Stomach (tissue), 9 donors: ENCODE results near the gene MASP2. TPM values are rescaled to one million over a fixed set of nuclear protein-coding genes. Genes with fewer than 3 reads are reported as not detected.

Source experiments
- DNase-seq, 2 donors: peaks; one replicate each; pipeline versions ENCODE4 v3.0.0 to v3.0.0-alpha.2; 2013 to 2019
- H3K27ac ChIP-seq, 5 donors: fragments of 200-600 bp in 4 of 5; sonication (generic) in 4 of 5; one replicate each; pipeline ENCODE4 v1.5.1; 2013 to 2019; ENCODE audit warnings: mild to moderate bottlenecking in 1 of 5, moderate library complexity in 1 of 5
- H3K27me3 ChIP-seq, 3 donors: fragments of 200-600 bp; sonication (generic); one replicate each; pipeline ENCODE4 v1.5.1; 2017 to 2019; ENCODE audit warnings: mixed run types in 1 of 3
- H3K36me3 ChIP-seq, 4 donors: fragments of 200-600 bp; sonication (generic); 1 replicate in 3 of 4; 2 replicates in 1 of 4; pipeline ENCODE4 v1.5.1; 2016 to 2019
- H3K4me1 ChIP-seq, 4 donors: fragments of 200-600 bp; sonication (generic); one replicate each; pipeline ENCODE4 v1.5.1; 2016 to 2019
- H3K4me3 ChIP-seq, 4 donors: fragments of 200-600 bp; sonication (generic) in 3 of 4; one replicate each; pipeline ENCODE4 v1.5.1; 2016 to 2019; ENCODE audit warnings: mild to moderate bottlenecking in 1 of 4
- H3K9me3 ChIP-seq, 4 donors: fragments of 200-600 bp; sonication (generic); one replicate each; pipeline ENCODE4 v1.5.1; 2016 to 2019
- EP300 ChIP-seq: sonication (generic); formaldehyde crosslinking; IDR thresholded peaks from one replicate; pipeline ENCODE4 v1.6.1; 2017; ENCODE audit warnings: antibody characterized with exemption
- POLR2A ChIP-seq, 4 donors: fragments of 450-650 bp; IDR thresholded peaks; one replicate each; pipeline ENCODE4 v1.6.1; 2016; ENCODE audit warnings: antibody characterized with exemption in 4 of 4, control low read depth in 2 of 4, mild to moderate bottlenecking in 1 of 4, moderate library complexity in 1 of 4
- POLR2AphosphoS5 ChIP-seq, 3 donors: sonication (generic); formaldehyde crosslinking; IDR thresholded peaks; one replicate each; pipeline ENCODE4 v1.6.1; 2016; ENCODE audit warnings: antibody characterized with exemption in 3 of 3
- WGBS, 5 donors: extraction: QIAGEN DNeasy Blood & Tissue Kit in 3 of 5; methylation state at CpG; one replicate each; pipeline versions ENCODE4 v1.1.5 to v1.1.7; 2013 to 2018; 5-methylcytosine and 5-hydroxymethylcytosine counted together
- intact Hi-C: fragments of 100-400 bp; cut with DNase I; formaldehyde crosslinking; loops from one replicate; pipeline ENCODE4 v1.15.1; 2023; ENCODE audit warnings: low total_unique reads
- polyA plus RNA-seq, 3 donors: library from polyadenylated mRNA; stranded (reverse); fragments of 200-250 nt; gene quantifications; one replicate each; pipeline ENCODE4 v1.2.3, GENCODE V29; 2013
- total RNA-seq, 5 donors: library from RNA; depleted of rRNA; stranded (reverse); fragments of >200 nt; gene quantifications; one replicate each; pipeline versions ENCODE4 v1.1.0 to v1.2.3, GENCODE V29; 2014 to 2016
- TF ChIP-seq, protein P1 (sequence below), 7 experiments: fragments of 450-650 bp in 4 of 7; fragments of 200-600 bp in 3 of 7; sonication (generic) in 3 of 7; IDR thresholded peaks; one replicate each; pipeline ENCODE4 v1.5.1; 2016 to 2019; ENCODE audit warnings: antibody characterized with exemption in 7 of 7, control low read depth in 2 of 7, mild to moderate bottlenecking in 1 of 7
- donor health status: healthy with polysubstance abuse.
- donor health status: Bipolar disorder and iron deficiency.
- donor health status: healthy.

MASP2 gene
- total and polyA plus RNA-seq, 8 donors, result not detected

DNA sequence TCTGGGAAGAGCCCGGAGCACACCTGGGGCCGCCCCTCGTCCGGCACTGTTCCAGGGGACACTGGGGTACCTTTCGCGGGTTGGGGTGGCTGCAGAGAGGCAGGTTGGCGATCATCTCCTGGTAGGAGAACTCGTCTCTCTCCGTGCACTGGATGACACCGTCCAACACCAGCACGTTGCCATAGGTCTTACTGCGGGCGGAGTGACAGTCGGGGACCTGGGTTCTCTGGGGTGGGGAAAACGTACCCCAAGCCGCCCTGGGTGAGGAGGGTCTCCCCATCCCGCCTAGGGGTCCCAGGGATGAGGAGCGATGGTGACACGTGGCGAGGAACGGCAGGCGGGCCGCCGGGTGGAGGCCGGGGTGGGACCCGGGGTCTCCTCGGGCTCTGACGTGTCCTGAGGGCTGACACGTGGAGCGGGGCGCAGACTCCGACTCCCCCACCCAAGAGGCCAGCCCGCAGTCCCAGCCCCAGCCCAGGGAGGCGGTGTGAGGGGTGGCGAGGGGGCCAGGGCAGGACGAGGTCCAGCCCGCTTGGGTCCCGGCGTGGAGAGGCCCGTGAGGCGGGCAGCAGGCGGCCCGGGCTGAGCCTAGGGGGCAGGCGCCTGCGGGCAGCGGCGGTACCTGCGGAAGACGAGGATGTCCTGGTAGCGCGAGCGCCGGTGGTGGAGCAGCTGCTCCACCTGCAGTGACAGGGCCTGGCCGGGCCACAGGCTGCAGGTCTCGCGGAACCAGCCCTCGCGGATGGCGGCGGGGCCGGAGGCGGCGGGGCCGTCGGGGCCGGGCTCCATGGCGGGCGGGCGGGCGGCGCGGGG, 12.3 kb upstream of the MASP2 start:
- Histone ChIP-seq H3K27ac (peak overlapping the region; percentile 12 to 84 (median 67)), H3K4me1 (peaks cover 11 to 34% (median 24%) of the 10 kb centered on the region in 4 donors), H3K27me3 (no peaks in the 10 kb centered on the region), H3K4me3 (peak overlapping the region; percentile 88 to 99 (median 96)), H3K9me3 (no peaks in the 10 kb centered on the region), H3K36me3 (peaks cover 17 to 56% (median 53%) of the 10 kb centered on the region in 4 donors)
- intact Hi-C loops, result no loop called here
- TF ChIP-seq POLR2AphosphoS5 (IDR thresholded peaks at IDR 0.05) (no peak), POLR2A (IDR thresholded peaks at IDR 0.05) (no peak), EP300 (no peak)
- TF ChIP-seq, protein P1, sequence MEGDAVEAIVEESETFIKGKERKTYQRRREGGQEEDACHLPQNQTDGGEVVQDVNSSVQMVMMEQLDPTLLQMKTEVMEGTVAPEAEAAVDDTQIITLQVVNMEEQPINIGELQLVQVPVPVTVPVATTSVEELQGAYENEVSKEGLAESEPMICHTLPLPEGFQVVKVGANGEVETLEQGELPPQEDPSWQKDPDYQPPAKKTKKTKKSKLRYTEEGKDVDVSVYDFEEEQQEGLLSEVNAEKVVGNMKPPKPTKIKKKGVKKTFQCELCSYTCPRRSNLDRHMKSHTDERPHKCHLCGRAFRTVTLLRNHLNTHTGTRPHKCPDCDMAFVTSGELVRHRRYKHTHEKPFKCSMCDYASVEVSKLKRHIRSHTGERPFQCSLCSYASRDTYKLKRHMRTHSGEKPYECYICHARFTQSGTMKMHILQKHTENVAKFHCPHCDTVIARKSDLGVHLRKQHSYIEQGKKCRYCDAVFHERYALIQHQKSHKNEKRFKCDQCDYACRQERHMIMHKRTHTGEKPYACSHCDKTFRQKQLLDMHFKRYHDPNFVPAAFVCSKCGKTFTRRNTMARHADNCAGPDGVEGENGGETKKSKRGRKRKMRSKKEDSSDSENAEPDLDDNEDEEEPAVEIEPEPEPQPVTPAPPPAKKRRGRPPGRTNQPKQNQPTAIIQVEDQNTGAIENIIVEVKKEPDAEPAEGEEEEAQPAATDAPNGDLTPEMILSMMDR (IDR thresholded peaks at IDR 0.05), result no peak
- no peak for DNase-seq
- 1 to 3% (median 1%) methylated on average over 19 to 72 of the region's 72 CpGs for WGBS, 5 donors

DNA sequence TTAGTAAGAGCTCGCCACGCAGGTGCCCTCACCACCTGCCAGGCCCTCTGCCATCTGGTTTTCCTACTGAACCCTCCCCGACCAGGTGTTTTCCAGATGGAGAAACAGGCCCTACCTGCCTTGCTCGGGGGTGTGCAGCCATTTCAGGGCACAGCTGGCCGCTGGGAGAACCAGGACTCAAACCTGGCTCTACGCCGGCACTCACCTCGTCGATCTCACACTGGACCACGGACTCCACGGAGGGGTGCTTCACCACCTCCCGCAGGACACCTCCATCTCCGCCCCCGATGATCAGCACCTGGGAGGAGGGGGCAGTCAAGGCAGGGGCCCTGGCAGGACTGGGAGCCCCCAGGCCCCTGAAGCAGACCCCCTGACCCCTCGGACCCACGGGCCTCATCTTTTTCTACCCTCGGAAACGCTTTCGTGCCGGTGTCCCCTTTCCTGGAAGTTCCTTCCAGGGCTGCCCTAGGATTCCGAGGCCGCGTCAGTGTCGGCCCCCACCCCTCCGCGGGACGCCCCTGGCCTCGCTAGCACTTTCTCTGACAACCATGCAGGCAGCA, 11.6 kb upstream of the MASP2 start:
- Histone ChIP-seq H3K4me3 (peak overlapping the region; percentile 88 to 99 (median 96)), H3K27me3 (peaks cover 0 to 2% (median 0%) of the 10 kb centered on the region in 3 donors), H3K27ac (peak overlapping the region in 2 of 5 donors; percentile 75 to 84), H3K9me3 (no peaks in the 10 kb centered on the region), H3K4me1 (peaks cover 11 to 34% (median 24%) of the 10 kb centered on the region in 4 donors), H3K36me3 (peaks cover 19 to 54% (median 50%) of the 10 kb centered on the region in 4 donors)
- 27 to 44% (median 37%) methylated on average over 20 to 28 of the region's 28 CpGs for WGBS, 5 donors
- peak; percentile 29 to 40 for DNase-seq
- TF ChIP-seq POLR2A (IDR thresholded peaks at IDR 0.05), result no peak
- TF ChIP-seq EP300, result no peak
- TF ChIP-seq POLR2AphosphoS5 (IDR thresholded peaks at IDR 0.05), result no peak
- TF ChIP-seq, protein P1 (IDR thresholded peaks at IDR 0.05), result no peak
- intact Hi-C loops, result no loop called here

DNA sequence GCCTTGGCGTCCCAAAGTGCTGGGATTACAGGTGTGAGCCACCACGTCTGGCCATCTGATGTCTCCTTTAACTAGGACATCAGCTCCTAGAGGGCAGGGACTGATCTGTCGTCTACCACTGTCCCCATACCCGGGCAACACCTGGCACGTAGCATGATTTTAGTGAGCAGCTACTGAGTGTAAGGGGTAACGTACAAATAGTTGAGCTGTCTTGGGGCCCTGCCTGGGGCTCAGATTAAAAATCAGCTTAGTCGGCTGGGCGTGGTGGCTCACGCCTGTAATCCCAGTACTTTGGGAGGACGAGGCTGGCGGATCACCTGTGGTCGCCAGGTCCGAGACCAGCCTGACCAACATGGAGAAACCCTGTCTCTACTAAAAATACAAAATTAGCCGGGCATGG, 11.0 kb upstream of the MASP2 start:
- H3K27me3 ChIP-seq, result peaks cover 0 to 8% (median 0%) of the 10 kb centered on the region in 3 donors
- DNase-seq, result no peak
- no peak overlapping the region for H3K4me3 ChIP-seq
- WGBS, 5 donors, result 92 to 96% (median 95%) methylated on average over 13 to 14 of the region's 14 CpGs
- no peak for TF ChIP-seq POLR2AphosphoS5 (IDR thresholded peaks at IDR 0.05)
- no peak for TF ChIP-seq EP300
- no peak for TF ChIP-seq POLR2A (IDR thresholded peaks at IDR 0.05)
- TF ChIP-seq, protein P1 (IDR thresholded peaks at IDR 0.05), result no peak
- no peaks in the 10 kb centered on the region for H3K9me3 ChIP-seq
- H3K4me1 ChIP-seq, result peaks cover 11 to 36% (median 28%) of the 10 kb centered on the region in 4 donors
- intact Hi-C loops, result no loop called here
- no peak overlapping the region for H3K27ac ChIP-seq
- H3K36me3 ChIP-seq, result peaks cover 19 to 48% (median 44%) of the 10 kb centered on the region in 4 donors

DNA sequence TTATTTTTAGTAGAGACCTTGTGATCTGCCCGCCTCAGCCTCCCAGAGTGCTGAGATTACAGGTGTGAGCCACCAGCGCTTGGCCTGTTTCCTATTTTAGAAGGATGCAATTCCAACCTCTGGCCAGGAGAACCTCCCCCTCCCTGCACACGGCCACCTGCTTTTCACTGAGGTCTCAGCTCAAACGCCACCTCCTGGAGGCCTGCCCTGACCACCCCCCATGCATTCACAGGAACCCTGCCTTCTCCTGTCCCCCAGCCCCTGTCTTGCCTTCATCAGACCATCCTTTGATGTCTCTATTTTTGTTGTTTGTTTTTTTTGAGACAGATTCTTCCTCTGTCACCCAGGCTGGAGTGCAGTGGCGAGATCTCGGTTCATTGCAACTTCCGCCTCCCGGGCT, 10.4 kb upstream of the MASP2 start:
- 85 to 94% (median 89%) methylated on average over 8 of the region's 8 CpGs for WGBS, 5 donors
- Histone ChIP-seq H3K27me3 (peaks cover 0 to 11% (median 0%) of the 10 kb centered on the region in 3 donors), H3K27ac (no peak overlapping the region), H3K4me1 (peaks cover 11 to 41% (median 31%) of the 10 kb centered on the region in 4 donors), H3K4me3 (no peak overlapping the region), H3K9me3 (no peaks in the 10 kb centered on the region), H3K36me3 (peaks cover 19 to 44% (median 42%) of the 10 kb centered on the region in 4 donors)
- intact Hi-C loops, result no loop called here
- DNase-seq, result no peak
- TF ChIP-seq POLR2A (IDR thresholded peaks at IDR 0.05) (no peak), POLR2AphosphoS5 (IDR thresholded peaks at IDR 0.05) (no peak), EP300 (no peak)
- TF ChIP-seq, protein P1 (IDR thresholded peaks at IDR 0.05), result no peak
